HCT116 (cell line): ENCODE results near the gene FAM184A. TPM values are rescaled to one million over a fixed set of nuclear protein-coding genes. Genes with fewer than 3 reads are reported as not detected.
A peak's percentile ranks its signal among the peaks of the same experiment; 100 is the strongest.

Source experiments
- ATAC-seq: fragments of 200-7000 bp; cut with Tn5 transposase; 2 replicates; pipeline ENCODE4 v1.9.1; 2020; ENCODE audit warnings: mild to moderate bottlenecking, moderate library complexity
- BruUV-seq: library from RNA; stranded (reverse); fragments of 400-500 nt; replicated peaks from 2 replicates; lab custom pipeline; 2021; lab: Mats Ljungman, UMichigan
- CTCF ChIA-PET: fragments of 300-600 bp; sonication (Branson Sonifier 250); formaldehyde crosslinking; loops from one replicate; lab custom pipeline; 2021; ENCODE audit warnings: antibody characterized with exemption; lab: Charles Lee
- POLR2A ChIA-PET: fragments of 300-600, 350-600 bp; sonication (Branson Sonifier 250); formaldehyde crosslinking; loops from one replicate; lab custom pipeline; 2021; ENCODE audit warnings: antibody characterized with exemption; lab: Charles Lee
- RAD21 ChIA-PET, 2 experiments: fragments of 300-600 bp; sonication (Branson Sonifier 250); formaldehyde crosslinking; loops; one replicate each; lab custom pipeline; 2023; ENCODE audit warnings: low total read pairs in 2 of 2; ENCODE audit not compliant: uncharacterized antibody in 2 of 2, unreplicated experiment in 2 of 2, low non-redundant PET in 1 of 2; lab: Charles Lee
- DNase-seq: peaks from one replicate; pipeline ENCODE4 v3.0.0-alpha.2; 2010; ENCODE audit warnings: low read depth, low spot score
- H2AFZ ChIP-seq: fragments of 200-600 bp; shearing (Covaris generic), sonication (generic); 2 replicates; pipeline ENCODE4 v1.6.1; 2017; ENCODE audit warnings: low read depth, mixed run types, mixed read lengths, antibody characterized with exemption, low read length; ENCODE audit not compliant: poor library complexity, severe bottlenecking
- H3K27ac ChIP-seq: 2 replicates; pipeline ENCODE4 v1.5.1; 2012; ENCODE audit warnings: low read depth, low read length
- H3K27me3 ChIP-seq: fragments of 200-600 bp; sonication (generic); 2 replicates; pipeline ENCODE4 v1.6.1; 2016; ENCODE audit warnings: mixed run types, low read length, mixed read lengths; ENCODE audit not compliant: insufficient read depth
- H3K36me3 ChIP-seq, 2 experiments: fragments of 200-500 bp in 1 of 2; fragments of 200-600 bp in 1 of 2; sonication (Bioruptor generic) in 1 of 2; sonication (generic) in 1 of 2; 2 replicates each; pipeline versions ENCODE4 v1.5.1 to v1.6.1; 2014 to 2016; ENCODE audit warnings: low read length in 2 of 2, inconsistent platforms in 1 of 2, mixed read lengths in 1 of 2, mixed run types in 1 of 2; ENCODE audit not compliant: insufficient read depth in 2 of 2, control insufficient read depth in 1 of 2
- H3K4me1 ChIP-seq, 2 experiments: fragments of 200-600 bp in 1 of 2; sonication (generic) in 1 of 2; 2 replicates each; pipeline versions ENCODE4 v1.5.1 to v1.6.1; 2012 to 2017; ENCODE audit warnings: low read length in 2 of 2, inconsistent platforms in 1 of 2, mild to moderate bottlenecking in 1 of 2, mixed read lengths in 1 of 2, mixed run types in 1 of 2, moderate library complexity in 1 of 2; ENCODE audit not compliant: insufficient read depth in 2 of 2, control insufficient read depth in 1 of 2
- H3K4me2 ChIP-seq: fragments of 200-600 bp; sonication (generic); 2 replicates; pipeline ENCODE4 v1.6.1; 2017; ENCODE audit warnings: mixed run types, low read length, mixed read lengths
- H3K4me3 ChIP-seq, 2 experiments: fragments of 200-600 bp in 1 of 2; sonication (generic) in 1 of 2; replicated peaks in 1 of 2; 2 replicates each; pipeline ENCODE4 v1.5.1; 2011 to 2016; ENCODE audit warnings: low read length in 2 of 2, control low read depth in 1 of 2, low read depth in 1 of 2, mild to moderate bottlenecking in 1 of 2, mixed read lengths in 1 of 2, mixed run types in 1 of 2
- H3K79me2 ChIP-seq: fragments of 200-600 bp; sonication (generic); 2 replicates; pipeline ENCODE4 v1.6.1; 2017; ENCODE audit warnings: mild to moderate bottlenecking, mixed run types, low read length, moderate library complexity, mixed read lengths; ENCODE audit not compliant: insufficient read depth
- H3K9ac ChIP-seq: fragments of 200-600 bp; sonication (generic); 2 replicates; pipeline ENCODE4 v1.6.1; 2016; ENCODE audit warnings: low read length, mixed read lengths
- H3K9me2 ChIP-seq: fragments of 200-600 bp; sonication (generic), shearing (Covaris generic); 2 replicates; pipeline ENCODE4 v1.6.1; 2017; ENCODE audit warnings: mixed run types, mild to moderate bottlenecking, moderate library complexity; ENCODE audit not compliant: insufficient read depth
- H3K9me3 ChIP-seq, 2 experiments: fragments of 200-500 bp in 1 of 2; fragments of 200-600 bp in 1 of 2; sonication (Bioruptor generic) in 1 of 2; sonication (generic) in 1 of 2; 2 replicates each; pipeline ENCODE4 v1.6.1; 2014 to 2017; ENCODE audit warnings: low read length in 2 of 2, mixed read lengths in 2 of 2, inconsistent platforms in 1 of 2, low read depth in 1 of 2, mild to moderate bottlenecking in 1 of 2, mixed run types in 1 of 2, moderate library complexity in 1 of 2; ENCODE audit not compliant: control insufficient read depth in 1 of 2, insufficient read depth in 1 of 2
- H4K20me1 ChIP-seq: fragments of 200-600 bp; sonication (generic), shearing (Covaris generic); 2 replicates; pipeline ENCODE4 v1.6.1; 2017; ENCODE audit warnings: mixed run types, mild to moderate bottlenecking, moderate library complexity; ENCODE audit not compliant: insufficient read depth
- EGR1 ChIP-seq: IDR thresholded peaks from 2 replicates; pipeline ENCODE4 v1.6.1; 2012; ENCODE audit warnings: low read depth
- ELF1 ChIP-seq: IDR thresholded peaks from 2 replicates; pipeline ENCODE4 v1.6.1; 2012; ENCODE audit warnings: low read depth, borderline replicate concordance
- EZH2 ChIP-seq: fragments of 200-600 bp; sonication (generic); IDR thresholded peaks from 2 replicates; pipeline ENCODE4 v1.6.1; 2017; ENCODE audit warnings: antibody characterized with exemption, mixed run types
- FOSL1 ChIP-seq: IDR thresholded peaks from 2 replicates; pipeline ENCODE4 v1.6.1; 2012; ENCODE audit warnings: low read depth
- JUND ChIP-seq: IDR thresholded peaks from 2 replicates; pipeline ENCODE4 v1.6.1; 2012
- MAX ChIP-seq: IDR thresholded peaks from 2 replicates; pipeline ENCODE4 v1.6.1; 2012
- POLR2AphosphoS5 ChIP-seq: IDR thresholded peaks from 2 replicates; pipeline ENCODE4 v1.6.1; 2011; ENCODE audit warnings: mild to moderate bottlenecking, low read depth, low read length, moderate library complexity
- REST ChIP-seq: IDR thresholded peaks from 2 replicates; pipeline ENCODE4 v1.6.1; 2012; ENCODE audit warnings: low read depth
- SIN3A ChIP-seq: IDR thresholded peaks from 2 replicates; pipeline ENCODE4 v1.6.1; 2012; ENCODE audit warnings: low read depth
- SRF ChIP-seq: IDR thresholded peaks from 2 replicates; pipeline ENCODE4 v1.6.1; 2012; ENCODE audit warnings: low read depth
- YY1 ChIP-seq: IDR thresholded peaks from 2 replicates; pipeline ENCODE4 v1.6.1; 2011; ENCODE audit warnings: low read length, low read depth, moderate library complexity, mild to moderate bottlenecking; ENCODE audit not compliant: insufficient replicate concordance; ENCODE audit errors: extremely low read depth
- ZNF274 ChIP-seq: fragments of 200-500 bp; sonication (Bioruptor generic); IDR thresholded peaks from 2 replicates; pipeline ENCODE4 v1.6.1; 2014; ENCODE audit warnings: mild to moderate bottlenecking, low read depth, low read length, inconsistent platforms
- intact Hi-C: fragments of 100-400 bp; cut with micrococcal nuclease; formaldehyde crosslinking; loops from 2 replicates; pipeline ENCODE4 v1.10.0; 2022
- total RNA-seq: library from RNA; stranded (reverse); gene quantifications from one replicate; pipeline ENCODE4 v1.2.1, GENCODE V29; 2021; ENCODE audit not compliant: unreplicated experiment

The FAM184A gene
- total RNA-seq, 1 experiment from 2014 or later: 2.4 TPM

DNA sequence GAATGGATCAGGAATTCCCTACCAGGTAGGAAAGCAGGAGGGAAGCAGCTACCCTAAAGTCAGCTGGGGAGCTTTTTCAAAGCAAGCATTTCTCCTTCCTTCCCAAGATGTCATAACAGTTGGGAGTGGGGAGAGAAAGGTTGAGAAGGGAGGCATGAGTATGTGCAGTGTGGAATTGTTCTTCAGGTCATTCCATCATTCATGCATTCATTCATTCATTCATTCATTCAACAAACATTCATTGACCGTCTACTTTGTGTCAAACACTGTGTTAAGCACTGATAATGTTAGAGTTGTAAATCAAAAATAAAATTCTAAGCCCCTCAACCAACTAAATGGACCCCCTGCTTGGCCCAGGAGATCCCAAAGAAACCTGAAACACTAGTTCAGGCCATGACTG, 49.2 kb upstream of the FAM184A start:
- ChIA-PET RAD21 (no interaction called here), POLR2A (no interaction called here), CTCF (no interaction called here)
- ATAC-seq (no peak), DNase-seq (no peak)
- H2AFZ ChIP-seq: peak overlapping the region; percentile 13
- no peak overlapping the region for H3K27ac ChIP-seq
- no peaks in the 10 kb centered on the region for H3K9me3 ChIP-seq
- H3K36me3 ChIP-seq: no peaks in the 10 kb centered on the region
- H3K9ac ChIP-seq: no peak overlapping the region
- no peaks in the 10 kb centered on the region for H3K9me2 ChIP-seq
- no peak overlapping the region for H3K4me3 ChIP-seq
- no peak overlapping the region for H3K4me2 ChIP-seq
- no peak for TF ChIP-seq REST
- TF ChIP-seq YY1: no peak
- TF ChIP-seq ELF1: no peak
- no peak for TF ChIP-seq SIN3A
- TF ChIP-seq POLR2AphosphoS5: no peak
- TF ChIP-seq SRF: no peak
- TF ChIP-seq MAX: no peak
- no peak for TF ChIP-seq EGR1
- TF ChIP-seq EZH2: no peak
- no peak for TF ChIP-seq ZNF274
- no peak for TF ChIP-seq JUND
- TF ChIP-seq FOSL1: no peak
- no peaks in the 10 kb centered on the region for H3K27me3 ChIP-seq
- BruUV-seq: no TSS peak
- H3K79me2 ChIP-seq: no peaks in the 10 kb centered on the region
- no peaks in the 10 kb centered on the region for H4K20me1 ChIP-seq
- H3K4me1 ChIP-seq: peaks cover 42 to 66% of the 10 kb centered on the region in 2 experiments
- intact Hi-C loops: no loop called here
